GM23338 (cell line): ENCODE measurements around the gene CYP2C18. TPM values are rescaled to one million over a fixed set of nuclear protein-coding genes. Genes with fewer than 3 reads are reported as not detected.

Source experiments
- ATAC-seq: fragments of 200-7000 bp; cut with Tn5 transposase; 3 replicates; pipeline ENCODE4 v1.9.1; 2020
- DNase-seq: peaks from one replicate; pipeline ENCODE4 v3.0.0-alpha.2; 2015; ENCODE audit warnings: low spot score
- H2AFZ ChIP-seq: fragments of 200-600 bp; sonication (generic); 2 replicates; pipeline ENCODE4 v1.8.0; 2016; ENCODE audit warnings: antibody characterized with exemption, mild to moderate bottlenecking, moderate library complexity
- H3F3A ChIP-seq: fragments of 200-600 bp; sonication (generic); replicated peaks from 2 replicates; pipeline ENCODE4 v1.8.0; 2017; ENCODE audit warnings: antibody characterized with exemption, mixed run types, low read depth
- H3K27ac ChIP-seq: fragments of 200-600 bp; sonication (generic); 2 replicates; pipeline ENCODE4 v1.6.1; 2016; ENCODE audit warnings: low read depth
- H3K27me3 ChIP-seq: fragments of 200-600 bp; sonication (generic); 2 replicates; pipeline ENCODE4 v1.8.0; 2016; ENCODE audit warnings: mild to moderate bottlenecking, mixed run types, moderate library complexity; ENCODE audit not compliant: insufficient read depth
- H3K36me3 ChIP-seq: fragments of 200-600 bp; sonication (generic); 2 replicates; pipeline ENCODE4 v1.8.0; 2016; ENCODE audit warnings: mild to moderate bottlenecking; ENCODE audit not compliant: insufficient read depth
- H3K4me1 ChIP-seq: fragments of 200-600 bp; sonication (generic); 2 replicates; pipeline ENCODE4 v1.8.0; 2016; ENCODE audit warnings: mild to moderate bottlenecking, moderate library complexity; ENCODE audit not compliant: insufficient read depth
- H3K4me2 ChIP-seq: fragments of 200-600 bp; sonication (generic); 2 replicates; pipeline ENCODE4 v1.7.1; 2017; ENCODE audit warnings: mixed run types
- H3K4me3 ChIP-seq: fragments of 200-600 bp; sonication (generic); 2 replicates; pipeline ENCODE4 v1.6.1; 2016; ENCODE audit warnings: mixed run types
- H3K79me2 ChIP-seq: fragments of 200-600 bp; sonication (generic); replicated peaks from 2 replicates; pipeline ENCODE4 v1.8.0; 2017; ENCODE audit warnings: mild to moderate bottlenecking; ENCODE audit not compliant: insufficient read depth
- H3K9me2 ChIP-seq: fragments of 200-600 bp; sonication (generic); 2 replicates; pipeline ENCODE4 v1.8.0; 2017; ENCODE audit not compliant: insufficient read depth
- H4K20me1 ChIP-seq: fragments of 200-600 bp; sonication (generic); replicated peaks from 2 replicates; pipeline ENCODE4 v1.8.0; 2017; ENCODE audit warnings: mild to moderate bottlenecking; ENCODE audit not compliant: insufficient read depth
- H3K27ac Mint-ChIP-seq: 2 replicates; pipeline ENCODE4 v1.8.0; 2020; ENCODE audit warnings: inconsistent platforms, mild to moderate bottlenecking, moderate library complexity, mixed read lengths
- H3K27me3 Mint-ChIP-seq: 3 replicates; pipeline ENCODE4 v1.8.0; 2022; ENCODE audit warnings: low read depth, mild to moderate bottlenecking, moderate library complexity, mixed read lengths, inconsistent platforms; ENCODE audit not compliant: insufficient read depth, poor library complexity
- H3K36me3 Mint-ChIP-seq: 3 replicates; pipeline ENCODE4 v1.8.0; 2021; ENCODE audit warnings: low read depth, mild to moderate bottlenecking, inconsistent platforms, moderate library complexity, mixed read lengths
- H3K4me1 Mint-ChIP-seq: 3 replicates; pipeline ENCODE4 v1.8.0; 2020; ENCODE audit warnings: mild to moderate bottlenecking, inconsistent platforms, mixed read lengths
- H3K4me3 Mint-ChIP-seq: 3 replicates; pipeline ENCODE4 v1.8.0; 2021; ENCODE audit warnings: moderate library complexity, mild to moderate bottlenecking, inconsistent platforms, mixed read lengths
- H3K9me3 Mint-ChIP-seq: 3 replicates; pipeline ENCODE4 v1.8.0; 2020; ENCODE audit warnings: moderate library complexity, mild to moderate bottlenecking, inconsistent platforms, mixed read lengths
- CREB1 ChIP-seq: fragments of 250-450 bp; sonication (Bioruptor Pico); IDR thresholded peaks from 2 replicates; pipeline ENCODE4 v1.5.0; 2020; ENCODE audit warnings: low read depth, mild to moderate bottlenecking, moderate library complexity
- CTCF ChIP-seq, 2 experiments: fragments of 200-600 bp in 1 of 2; sonication (generic) in 1 of 2; conservative IDR thresholded peaks; 2 replicates each; pipeline versions ENCODE4 v1.5.1 to v1.6.1; 2016 to 2017; ENCODE audit warnings: antibody characterized with exemption in 2 of 2, low read depth in 2 of 2, mild to moderate bottlenecking in 2 of 2, moderate library complexity in 1 of 2
- ETS1 ChIP-seq: IDR thresholded peaks from 2 replicates; pipeline ENCODE4 v1.6.1; 2016; ENCODE audit warnings: antibody characterized with exemption
- EZH2 ChIP-seq: fragments of 200-600 bp; sonication (generic); IDR thresholded peaks from one replicate; pipeline ENCODE4 v1.8.0; 2017; ENCODE audit warnings: antibody characterized with exemption, mild to moderate bottlenecking, low read depth; ENCODE audit not compliant: unreplicated experiment
- EZH2phosphoT487 ChIP-seq: fragments of 200-600 bp; sonication (generic); IDR thresholded peaks from one replicate; pipeline ENCODE4 v1.8.1; 2018; ENCODE audit warnings: antibody characterized with exemption; ENCODE audit not compliant: unreplicated experiment
- JUNB ChIP-seq: IDR thresholded peaks from one replicate; pipeline ENCODE4 v1.6.1; 2016; ENCODE audit warnings: antibody characterized with exemption; ENCODE audit not compliant: unreplicated experiment
- REST ChIP-seq: IDR thresholded peaks from one replicate; pipeline ENCODE4 v1.6.1; 2018; ENCODE audit warnings: antibody characterized with exemption; ENCODE audit not compliant: unreplicated experiment
- STAT1 ChIP-seq: IDR thresholded peaks from one replicate; pipeline ENCODE4 v1.6.1; 2016; ENCODE audit warnings: antibody characterized with exemption; ENCODE audit not compliant: unreplicated experiment
- ZNF114 ChIP-seq: fragments of 250-450 bp; sonication (Bioruptor Pico); IDR thresholded peaks from 2 replicates; pipeline ENCODE4 v1.5.0; 2020; ENCODE audit warnings: mild to moderate bottlenecking, moderate library complexity
- ZNF331 ChIP-seq: fragments of 250-450 bp; sonication (Bioruptor Pico); IDR thresholded peaks from 2 replicates; pipeline ENCODE4 v1.5.0; 2020; ENCODE audit warnings: low read depth, mild to moderate bottlenecking, moderate library complexity
- ZNF462 ChIP-seq: fragments of 250-450 bp; sonication (Bioruptor Pico); IDR thresholded peaks from 2 replicates; pipeline ENCODE4 v1.5.0; 2020; ENCODE audit warnings: mild to moderate bottlenecking, moderate library complexity
- polyA plus RNA-seq: library from polyadenylated mRNA; unstranded; fragments of >200 nt; fragmentation: Nextera tagmentation; extraction: Ambion mirVana; gene quantifications from 2 replicates; pipeline ENCODE4 v1.2.1, GENCODE V29; 2016
- total RNA-seq: library from RNA; depleted of rRNA; stranded (reverse); fragments of >200 nt; shearing (Covaris generic); gene quantifications from 2 replicates; pipeline ENCODE4 v1.2.3, GENCODE V29; 2014

Gene CYP2C18
- total and polyA plus RNA-seq, 2 experiments from 2014 or later: 0.08 to 0.63 TPM

GRCh38 chr10:94747137-94747536, 63.6 kb downstream of the CYP2C18 start (continued):
- TF ChIP-seq CTCF (conservative IDR thresholded peaks at IDR 0.05; ENCODE audit: low read depth in 2 of 2) (no peak), REST (no peak), STAT1 (no peak), ETS1 (no peak), ZNF114 (CRISPR knock-in tag) (no peak), EZH2 (no peak), EZH2phosphoT487 (no peak), CREB1 (CRISPR knock-in tag) (no peak)

- no peaks in the 10 kb centered on the region for H3K79me2 ChIP-seq
- ATAC-seq (no peak), DNase-seq (no peak)
- no peak overlapping the region for H3K27ac ChIP-seq
- H4K20me1 ChIP-seq: no peaks in the 10 kb centered on the region
- no peaks in the 10 kb centered on the region for H3K27me3 ChIP-seq
- no peak overlapping the region for H3K4me3 ChIP-seq
- peaks cover 38% of the 10 kb centered on the region for H3K9me3 Mint-ChIP-seq
- H3K36me3 ChIP-seq: no peaks in the 10 kb centered on the region
- no peak overlapping the region for H3K4me2 ChIP-seq
- no peaks in the 10 kb centered on the region for H3K4me1 Mint-ChIP-seq
- H3K36me3 Mint-ChIP-seq: peaks cover 24% of the 10 kb centered on the region; the same call in 2 of the 3 replicates
- no peak overlapping the region for H3K4me3 Mint-ChIP-seq
- no peaks in the 10 kb centered on the region for H3K4me1 ChIP-seq
- no peaks in the 10 kb centered on the region for H3F3A ChIP-seq
- no peaks in the 10 kb centered on the region for H3K27me3 Mint-ChIP-seq
- H3K27ac Mint-ChIP-seq: no peak overlapping the region
- no peak overlapping the region for H2AFZ ChIP-seq
- no peaks in the 10 kb centered on the region for H3K9me2 ChIP-seq
- no peak for TF ChIP-seq CTCF (conservative IDR thresholded peaks at IDR 0.05; ENCODE audit: low read depth in 2 of 2)
- no peak for TF ChIP-seq JUNB
- no peak for TF ChIP-seq ZNF331
- TF ChIP-seq ZNF462 (CRISPR knock-in tag): no peak
- TF ChIP-seq ZNF114 (CRISPR knock-in tag): no peak
These were observed 64.3 kb downstream of the CYP2C18 start for GRCh38 chr10:94747838-94748237.
